SHP77 treated with DMSO at 0.1 percent for 48 hours (cell line): ENCODE measurements around the gene CCND3.

ENCODE experiments used
- DNase-seq: peaks from one replicate; lab custom pipeline; 2025; lab: John Stamatoyannopoulos, UW

The CCND3 gene

DNA sequence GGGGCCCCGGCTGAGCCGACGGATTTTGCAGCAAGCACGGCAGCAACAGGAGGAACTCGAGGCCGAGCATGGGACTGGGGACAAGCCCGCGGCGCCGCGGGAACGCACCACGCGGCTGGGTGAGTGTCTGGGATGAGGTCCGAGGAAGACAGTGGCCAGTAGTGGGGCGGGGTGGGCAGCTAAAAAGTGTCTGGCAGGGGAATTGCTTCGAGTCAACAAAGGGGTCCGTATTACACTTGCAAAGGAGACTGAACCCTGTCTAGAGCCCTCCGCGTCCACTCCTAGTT is 20.0 kb downstream of the CCND3 start:
- no peak for DNase-seq

DNA sequence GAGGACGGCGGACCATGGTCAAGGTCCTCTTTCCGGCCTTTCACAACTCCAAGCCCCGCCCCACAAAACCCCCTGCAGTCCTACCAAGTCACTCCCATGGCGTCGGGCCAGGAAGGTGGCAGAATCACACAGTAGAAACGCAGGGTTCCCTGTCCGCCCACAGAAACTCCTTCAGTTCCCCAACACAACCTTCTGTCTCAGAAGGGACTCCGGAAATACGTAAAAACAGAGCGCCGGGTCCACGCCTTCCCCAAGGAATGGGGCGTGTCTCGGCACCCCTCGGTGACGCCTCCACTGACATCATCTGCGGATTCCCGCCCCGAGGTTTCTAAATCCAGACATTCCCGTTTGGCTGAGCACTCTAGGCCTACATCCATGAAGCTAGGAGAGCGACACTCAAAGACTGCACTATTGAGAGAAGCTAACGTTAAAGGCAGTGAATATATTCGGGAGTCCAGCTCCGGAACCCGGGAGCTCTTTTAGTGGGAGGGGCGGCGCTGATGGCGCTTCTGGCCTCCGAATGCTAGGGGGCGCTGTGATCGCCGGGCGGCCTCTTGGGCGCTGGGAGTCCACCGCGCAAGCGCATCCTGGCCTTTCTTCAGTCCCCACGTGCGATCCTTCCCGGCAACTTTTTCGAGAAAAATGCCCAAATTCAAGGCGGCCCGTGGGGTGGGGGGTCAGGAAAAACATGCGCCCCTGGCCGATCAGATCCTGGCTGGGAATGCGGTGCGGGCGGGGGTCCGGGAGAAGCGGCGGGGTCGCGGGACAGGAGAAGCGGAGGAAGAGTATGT is 20.5 kb downstream of the CCND3 start, which contains the start of the genes BYSL and MED20:
BYSL (plus strand) TSS at position 579 of the 791 bp plus-strand sequence; CDS start at position 643, 64 bp downstream.
MED20 (minus strand) TSS at position 219 of the 791 bp plus-strand sequence; CDS start at position 98, 121 bp downstream.
- peak; percentile 85 for DNase-seq

DNA sequence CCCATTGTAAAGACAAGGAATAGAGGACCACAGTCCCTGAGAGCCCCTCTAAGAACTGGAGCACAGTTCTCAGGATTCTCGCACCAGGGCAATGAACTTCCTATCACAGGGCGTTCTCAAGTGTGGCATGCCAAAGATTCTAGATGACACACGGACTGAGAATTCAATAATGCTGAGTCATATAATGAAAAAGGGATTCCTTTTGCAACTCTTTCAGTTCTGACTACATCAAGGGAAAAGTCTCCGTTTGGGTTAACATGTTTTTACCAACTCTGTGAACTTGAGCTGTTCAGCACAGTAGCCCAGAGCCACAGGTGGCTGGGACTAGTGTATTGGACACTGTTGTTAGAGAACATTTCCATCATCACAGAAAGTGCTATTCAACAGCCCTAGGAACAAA is 24.1 kb downstream of the CCND3 start:
- no peak for DNase-seq

DNA sequence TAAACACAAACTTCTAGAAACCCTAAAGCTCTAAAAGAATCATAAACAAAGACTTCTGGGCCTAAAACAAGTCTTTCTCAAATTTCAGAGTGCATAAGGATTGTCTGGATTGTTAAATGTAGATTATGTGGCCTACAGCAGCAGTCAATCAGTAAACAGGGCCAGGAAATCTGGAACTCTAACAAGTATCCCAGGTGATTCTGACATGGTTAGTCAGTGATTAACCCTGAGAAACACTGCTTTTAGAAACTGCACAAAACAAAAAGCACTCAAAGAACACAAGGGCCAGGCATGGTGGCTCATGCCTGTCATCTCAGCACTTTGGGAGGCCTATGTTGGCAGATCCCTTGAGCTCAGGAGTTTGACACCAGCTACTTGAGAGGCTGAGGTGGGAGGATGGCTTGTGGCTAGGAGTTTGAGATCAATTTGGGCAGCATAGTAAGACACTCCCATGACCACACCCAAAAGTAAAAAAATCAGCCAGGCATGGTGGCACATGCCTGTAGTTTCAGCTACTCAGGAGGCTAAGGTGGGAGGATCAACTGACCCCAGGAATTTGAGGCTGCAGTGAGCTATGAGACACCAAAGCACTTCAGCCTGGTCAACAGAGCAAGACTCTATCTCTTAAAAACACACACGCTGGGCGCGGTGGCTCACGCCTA is 26.6 kb downstream of the CCND3 start:
- DNase-seq: no peak

DNA sequence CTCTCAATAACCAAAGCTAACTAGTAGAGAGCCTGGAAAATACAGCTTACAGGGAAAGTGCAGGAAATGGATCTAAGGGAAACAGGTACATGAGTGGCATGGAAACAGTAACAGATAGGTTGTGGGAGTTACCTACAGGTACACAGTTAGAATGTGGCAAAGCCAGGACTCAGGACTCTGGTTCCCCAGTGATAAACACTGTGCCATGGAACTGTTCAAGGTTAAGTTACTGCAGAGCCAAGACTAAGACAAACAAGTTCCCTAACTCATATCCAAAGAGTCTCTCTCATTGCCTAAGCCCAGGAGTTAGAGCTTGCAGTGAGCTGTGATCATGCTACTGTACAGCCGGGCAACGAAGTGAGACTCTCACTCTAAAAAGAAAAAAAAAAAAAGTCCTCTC is 27.3 kb downstream of the CCND3 start:
- no peak for DNase-seq

DNA sequence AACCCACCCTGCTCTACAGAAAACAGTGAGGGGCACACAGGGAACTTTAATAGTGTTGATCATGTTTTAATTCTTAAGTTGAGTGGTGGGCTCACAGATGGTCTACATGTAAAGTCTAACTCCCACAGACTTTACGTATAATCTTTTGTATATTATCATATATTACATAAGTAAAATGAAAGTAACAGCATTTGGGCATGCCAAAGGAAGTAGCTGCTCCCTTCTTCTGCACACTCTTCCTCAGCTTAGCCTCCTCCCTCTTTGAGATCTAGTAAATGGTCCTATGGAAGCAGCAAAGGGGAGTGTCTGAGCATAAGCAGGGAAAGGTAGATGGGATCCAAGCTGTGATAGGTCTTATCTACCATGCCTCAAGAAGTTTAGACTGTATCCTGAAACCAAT is 31.9 kb downstream of the CCND3 start:
- no peak for DNase-seq

DNA sequence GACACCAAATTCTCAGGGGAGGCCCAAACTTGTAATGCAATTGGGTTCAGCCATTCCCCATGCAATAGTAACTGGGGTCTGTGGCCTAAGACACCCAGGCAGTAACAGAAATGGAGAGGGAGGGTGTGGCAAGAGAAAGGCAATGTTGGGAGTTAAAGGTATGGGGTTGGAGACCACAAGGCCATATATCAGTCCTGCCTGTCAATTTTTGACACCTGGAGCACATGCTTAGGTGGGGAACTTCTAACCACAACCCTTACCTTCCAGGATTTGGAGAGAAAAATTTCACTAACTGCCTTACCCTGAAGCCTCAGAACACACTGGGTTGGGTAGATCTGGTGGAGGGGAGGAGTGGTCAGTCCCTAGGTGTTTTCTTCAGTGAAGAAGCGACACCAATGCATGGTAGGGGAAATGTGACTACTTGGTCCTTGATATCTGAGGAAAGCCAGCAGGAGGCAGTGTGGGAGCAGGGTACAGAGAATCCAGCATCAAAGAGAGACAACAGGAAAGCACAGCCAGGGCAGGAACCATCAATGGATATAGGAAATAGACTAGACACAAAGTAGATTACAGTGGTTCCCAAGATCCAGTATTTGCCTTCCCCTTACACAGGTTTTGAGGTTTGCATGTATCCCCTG is 39.6 kb downstream of the CCND3 start:
- DNase-seq: no peak

DNA sequence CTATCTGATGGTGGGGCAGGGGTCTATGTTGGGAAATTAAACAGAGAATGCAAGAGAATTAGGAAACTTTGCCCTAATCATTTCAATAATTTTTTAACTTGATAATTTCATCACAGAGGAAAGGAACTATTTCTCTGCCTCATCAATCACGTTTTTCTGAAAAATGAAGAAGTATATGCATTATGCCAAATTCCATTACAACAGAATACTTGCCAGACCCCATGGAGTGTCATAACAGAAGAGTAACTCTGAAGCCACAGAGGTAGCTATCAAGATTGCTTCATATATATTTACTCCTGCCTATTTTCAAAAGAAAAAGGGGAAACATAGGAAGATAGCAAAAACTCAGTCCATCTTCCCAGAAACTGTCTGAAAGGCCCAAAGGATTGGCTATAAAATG is 40.7 kb downstream of the CCND3 start:
- no peak for DNase-seq

DNA sequence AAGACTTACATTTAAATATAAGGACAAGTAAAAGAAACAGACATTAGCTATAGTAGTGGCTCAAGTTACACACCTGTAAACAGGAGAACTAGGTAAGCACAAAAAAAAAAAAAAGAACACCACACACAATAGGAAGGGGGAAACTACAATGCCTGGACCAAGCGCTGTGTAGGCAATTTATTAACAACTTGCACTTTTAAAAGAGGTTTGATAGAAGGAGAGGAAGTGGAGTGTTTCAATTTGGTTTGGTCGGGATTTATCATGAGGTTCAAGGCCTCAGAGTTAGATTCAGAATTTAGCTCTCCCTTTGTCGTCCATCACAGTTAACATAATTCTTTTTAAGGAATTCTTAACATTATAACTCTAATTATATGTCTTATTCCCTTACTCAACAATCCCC is 45.3 kb downstream of the CCND3 start:
- DNase-seq: no peak

DNA sequence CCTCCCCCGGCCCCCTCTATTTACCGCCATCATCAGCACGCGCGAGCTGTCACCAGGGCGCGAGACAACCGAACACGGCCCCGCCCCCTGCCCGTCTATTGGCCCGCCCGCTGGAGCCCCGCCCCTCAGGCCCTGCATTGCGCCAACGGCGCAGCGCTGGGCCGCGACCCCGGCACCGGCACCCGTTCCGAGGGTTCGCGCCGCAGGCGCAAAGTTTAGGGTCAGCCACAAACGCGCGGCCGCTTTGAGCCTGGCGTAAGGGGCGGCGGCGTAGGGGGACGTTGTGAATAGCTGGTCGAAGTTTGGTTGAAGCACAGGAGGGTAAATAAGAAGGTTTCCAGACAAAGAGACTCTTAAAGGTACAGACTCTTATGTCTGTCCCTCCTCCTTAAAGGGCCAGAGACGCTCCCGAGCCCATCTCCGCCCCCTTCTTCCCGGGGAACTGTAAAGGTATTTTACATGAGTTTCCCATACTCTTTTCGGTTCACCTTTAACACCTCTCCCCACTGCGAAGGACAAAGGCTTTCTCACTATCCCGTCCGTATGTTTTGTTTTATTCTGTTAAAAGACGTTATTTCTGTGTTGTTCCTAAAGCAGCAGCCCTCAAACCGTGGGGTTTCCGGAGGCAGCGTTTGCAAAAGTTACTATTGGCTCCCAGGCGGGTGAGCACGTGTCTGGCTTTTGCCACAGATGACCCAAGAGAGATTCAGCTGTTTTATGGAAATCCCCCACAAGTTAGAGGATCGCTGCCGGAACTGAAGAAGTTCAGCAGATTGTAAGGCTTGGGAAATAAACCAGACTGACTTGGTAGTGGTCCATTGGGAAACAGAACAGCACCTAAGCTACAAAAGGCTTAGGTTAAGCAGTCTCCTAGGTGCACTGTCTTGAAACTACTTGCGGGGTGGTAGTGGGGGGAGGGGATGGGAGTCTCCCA is 46.0 kb downstream of the CCND3 start, which contains the start of gene USP49:
USP49 (minus strand) TSS at position 76 of the 934 bp plus-strand sequence. CDS start 88,392 bp downstream, outside the sequence.
- peak; percentile 56 for DNase-seq

DNA sequence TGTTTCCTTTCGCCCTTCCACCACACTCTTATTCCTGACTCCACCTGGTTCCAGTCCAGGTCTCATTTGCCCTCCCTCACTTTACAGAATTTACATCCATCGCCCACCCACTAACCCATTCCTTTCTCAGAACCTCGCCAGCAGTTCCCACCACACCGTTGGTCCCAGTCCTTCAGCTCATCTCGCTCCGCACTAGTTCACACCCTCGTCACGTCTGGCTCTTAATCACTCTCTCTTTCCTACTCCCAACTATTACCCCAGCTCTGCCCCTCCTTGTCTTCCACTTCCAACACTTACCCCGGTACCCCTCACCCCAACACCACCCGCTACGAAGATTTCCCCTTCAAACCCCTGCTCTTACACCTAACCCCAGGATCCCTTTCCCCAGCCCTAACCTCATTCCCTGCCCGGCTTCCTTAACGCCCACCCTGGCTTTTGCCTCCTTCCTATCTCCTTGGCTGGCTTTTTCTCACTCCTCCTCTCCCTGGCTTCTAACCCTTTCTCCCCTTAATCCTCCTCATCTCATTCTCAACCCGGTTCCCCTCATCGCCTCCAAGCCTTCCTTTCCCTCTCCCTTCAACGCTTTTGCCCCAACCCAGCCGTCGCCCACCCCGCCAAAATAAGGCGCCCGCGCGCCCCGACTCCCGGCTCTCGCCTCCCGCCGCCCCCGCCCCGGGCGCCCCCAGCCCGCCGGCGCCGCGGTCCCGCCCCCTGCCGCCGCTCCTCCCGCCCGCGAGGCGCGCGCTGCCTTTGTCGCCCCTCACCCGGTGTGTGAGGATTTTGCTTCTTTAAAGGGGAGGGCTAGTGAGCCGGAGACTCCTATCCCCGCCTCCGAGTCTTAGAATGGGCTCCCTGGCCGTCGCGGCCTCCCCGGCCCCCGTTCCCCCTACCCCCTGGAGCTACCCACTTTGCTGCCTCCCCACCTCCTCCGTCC is 47.0 kb downstream of the CCND3 start:
- DNase-seq: no peak

DNA sequence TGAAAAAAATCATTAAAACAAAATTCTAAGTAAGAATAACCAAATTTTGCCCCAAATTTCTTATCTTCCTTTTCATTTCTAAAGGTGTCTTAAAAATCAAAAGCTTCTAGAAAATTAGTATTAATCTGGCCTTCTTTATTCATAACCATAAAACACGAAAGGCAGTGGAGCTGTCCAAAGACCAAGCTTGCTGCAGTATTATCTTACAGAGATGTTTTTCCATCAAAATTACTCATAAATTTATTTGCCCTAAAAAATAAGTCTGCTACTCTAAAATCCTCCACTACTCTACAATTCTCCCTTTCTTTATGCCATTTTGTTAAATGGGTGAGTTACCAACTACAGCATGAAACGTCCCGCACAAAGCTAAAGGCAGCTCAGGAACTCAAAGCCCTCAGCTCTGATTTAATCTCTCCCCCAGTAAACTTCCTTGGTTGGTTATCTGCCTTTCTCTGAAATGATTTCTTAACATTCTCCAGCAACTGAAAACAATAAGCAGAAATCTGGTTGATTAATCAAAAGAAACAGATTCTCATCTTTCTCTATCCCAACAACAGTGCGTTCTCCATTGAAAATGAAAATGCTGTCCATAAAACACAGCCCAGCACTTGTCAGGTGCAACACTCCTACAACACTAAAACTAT is 48.6 kb downstream of the CCND3 start:
- no peak for DNase-seq

DNA sequence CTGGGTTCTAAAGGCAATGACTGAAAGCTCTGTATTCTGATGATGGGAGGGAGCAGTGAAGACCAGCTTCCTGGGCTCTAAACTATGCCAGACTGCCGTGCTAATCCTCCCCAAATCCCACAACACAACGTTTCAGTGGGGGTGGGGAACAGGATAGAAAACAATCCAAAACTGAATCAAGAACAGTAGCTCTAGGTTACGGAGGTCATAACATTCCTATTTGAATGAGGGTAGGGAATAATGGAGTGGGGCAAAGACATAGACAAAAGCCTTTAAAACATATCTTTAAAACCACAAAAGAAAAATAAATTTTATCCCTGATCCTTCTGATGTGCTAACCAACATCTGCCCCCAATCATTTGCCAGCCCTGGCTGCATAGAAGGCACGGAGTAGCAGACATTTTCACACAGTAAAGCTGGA is 54.3 kb downstream of the CCND3 start:
- DNase-seq: no peak

DNA sequence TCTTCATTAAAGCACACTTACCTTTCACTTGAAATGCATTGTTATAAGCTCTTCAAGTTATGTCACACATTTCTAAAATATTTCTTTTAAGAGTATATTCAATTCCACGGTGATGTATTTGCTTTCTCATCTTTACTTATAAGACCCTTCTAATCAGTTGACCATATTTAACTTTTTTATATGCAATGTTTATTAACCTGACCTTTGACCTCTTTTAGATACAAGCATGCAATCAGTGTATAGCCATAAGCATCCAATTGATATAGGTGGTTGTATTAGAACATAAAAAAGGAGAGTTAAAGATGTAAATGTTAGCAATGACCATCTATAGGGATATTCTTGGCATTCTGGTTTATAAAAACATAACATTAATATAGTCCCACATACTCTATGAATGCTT is 55.7 kb downstream of the CCND3 start:
- no peak for DNase-seq

DNA sequence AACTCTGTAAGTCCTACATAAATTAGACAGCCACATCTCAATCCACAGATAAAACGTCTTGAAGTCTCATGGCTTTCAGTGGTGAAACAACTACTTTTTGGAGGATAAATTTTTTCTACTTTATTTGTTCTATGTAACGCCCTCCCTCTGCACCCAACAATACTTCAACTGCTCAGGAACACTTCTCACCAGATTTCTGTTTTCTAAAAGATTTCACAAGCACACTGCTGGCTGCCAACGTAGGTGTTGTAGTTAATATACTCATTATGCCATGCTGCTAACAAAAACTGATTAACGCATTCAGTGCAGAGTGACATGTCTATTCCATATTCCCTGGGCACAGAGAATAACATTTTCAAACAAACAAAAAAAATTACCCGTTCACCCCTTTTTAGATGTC is 56.7 kb downstream of the CCND3 start:
- DNase-seq: no peak
